ENCODE measurements around the gene CLN6. TPM values are rescaled to one million over a fixed set of nuclear protein-coding genes. Genes with fewer than 3 reads are reported as not detected.
"Not testable (repeated sequence)": the region's sequence is repeated elsewhere in the genome, so short reads cannot be mapped to it uniquely, and the experiment has no call there.

The CLN6 gene
- total RNA-seq, 1 donor from 2014 or later = 13.2 TPM

- DNase-seq (ENCODE audit: low read depth, low spot score) = no peak
Measured at GRCh38 chr15:68224108-68224507, 5.4 kb downstream of the CLN6 start.

- DNase-seq (ENCODE audit: low read depth, low spot score) = no peak
Measured at GRCh38 chr15:68223171-68223570, 6.4 kb downstream of the CLN6 start.

DNA sequence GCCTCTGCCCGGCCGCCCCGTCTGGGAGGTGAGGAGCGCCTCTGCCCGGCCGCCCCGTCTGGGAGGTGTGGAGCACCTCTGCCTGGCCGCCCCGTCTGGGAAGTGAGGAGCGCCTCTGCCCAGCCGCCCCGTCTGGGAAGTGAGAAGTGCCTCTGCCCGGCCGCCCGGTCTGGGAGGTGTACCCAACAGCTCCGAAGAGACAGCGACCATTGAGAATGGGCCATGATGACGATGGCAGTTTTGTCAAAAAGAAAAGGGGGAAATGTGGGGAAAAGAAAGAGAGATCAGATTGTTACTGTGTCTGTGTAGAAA, 7.1 kb downstream of the CLN6 start:
- not testable (repeated sequence) for DNase-seq (ENCODE audit: low read depth, low spot score)

- not testable (repeated sequence) for DNase-seq (ENCODE audit: low read depth, low spot score)
Measured at GRCh38 chr15:68221530-68222431, 7.7 kb downstream of the CLN6 start.

DNA sequence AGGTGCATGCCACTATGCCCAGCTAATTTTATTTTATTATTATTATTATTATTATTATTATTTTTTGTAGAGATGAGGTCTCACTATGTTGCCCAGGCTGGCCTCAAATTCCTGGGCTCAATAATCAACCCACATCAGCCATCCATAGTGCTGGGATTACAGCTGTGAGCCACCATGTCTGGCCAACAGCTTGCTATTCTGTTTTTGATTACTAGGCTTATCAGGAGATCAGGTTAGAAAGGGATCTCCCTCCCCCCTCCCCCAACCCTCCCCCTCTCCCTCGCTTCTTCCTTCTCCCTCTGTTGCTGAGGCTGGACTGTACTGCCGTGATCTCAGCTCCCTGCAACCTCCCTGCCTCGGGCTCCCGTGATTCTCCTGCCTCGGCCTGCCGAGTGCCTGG, 8.6 kb downstream of the CLN6 start:
- no peak for DNase-seq (ENCODE audit: low read depth, low spot score)

DNA sequence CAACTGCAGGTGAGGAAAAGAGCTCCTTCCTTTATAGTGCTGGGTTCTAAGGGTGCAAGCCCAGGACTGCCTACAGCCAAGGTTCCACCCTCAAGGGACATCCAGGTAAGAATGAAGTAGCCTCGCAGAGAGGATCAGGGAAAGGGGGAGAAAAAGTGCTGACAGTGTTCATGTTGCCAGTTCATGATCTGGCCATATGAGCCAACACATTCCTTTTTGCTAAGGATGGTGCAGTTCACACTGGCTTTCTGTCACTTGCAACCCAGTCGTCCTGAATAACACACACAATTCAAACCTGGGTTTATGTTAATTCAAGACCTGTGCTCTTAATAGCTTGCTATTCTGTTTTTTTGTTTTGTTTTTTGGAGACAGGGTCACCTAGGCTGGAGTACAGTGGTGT, 9.0 kb downstream of the CLN6 start:
- DNase-seq (ENCODE audit: low read depth, low spot score) = no peak

- no peak for DNase-seq (ENCODE audit: low read depth, low spot score)
Measured at GRCh38 chr15:68218847-68219798, 10.4 kb downstream of the CLN6 start.

DNA sequence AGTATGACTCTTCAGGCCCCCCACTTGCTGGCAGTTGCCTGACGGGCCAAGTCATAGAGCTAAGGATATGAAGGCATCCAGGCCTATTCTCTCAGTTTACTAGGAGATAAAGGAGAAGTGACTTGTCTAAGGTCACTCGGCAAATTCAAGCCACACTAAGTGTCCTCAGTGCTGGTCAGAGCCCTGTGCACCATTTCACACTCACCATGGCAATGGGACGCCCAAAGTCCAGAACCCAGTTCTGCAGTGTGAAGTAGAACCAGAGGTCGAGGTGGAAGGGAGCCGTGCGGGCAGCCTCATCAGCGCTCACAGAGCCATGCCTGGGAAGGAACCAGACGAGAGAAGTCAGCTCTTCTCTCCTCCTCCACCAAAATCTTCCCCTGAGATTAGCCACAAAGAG, 11.2 kb downstream of the CLN6 start:
- no peak for DNase-seq (ENCODE audit: low read depth, low spot score)

GRCh38 chr15:68217341-68217740, 12.2 kb downstream of the CLN6 start:
- DNase-seq (ENCODE audit: low read depth, low spot score) = no peak

DNA sequence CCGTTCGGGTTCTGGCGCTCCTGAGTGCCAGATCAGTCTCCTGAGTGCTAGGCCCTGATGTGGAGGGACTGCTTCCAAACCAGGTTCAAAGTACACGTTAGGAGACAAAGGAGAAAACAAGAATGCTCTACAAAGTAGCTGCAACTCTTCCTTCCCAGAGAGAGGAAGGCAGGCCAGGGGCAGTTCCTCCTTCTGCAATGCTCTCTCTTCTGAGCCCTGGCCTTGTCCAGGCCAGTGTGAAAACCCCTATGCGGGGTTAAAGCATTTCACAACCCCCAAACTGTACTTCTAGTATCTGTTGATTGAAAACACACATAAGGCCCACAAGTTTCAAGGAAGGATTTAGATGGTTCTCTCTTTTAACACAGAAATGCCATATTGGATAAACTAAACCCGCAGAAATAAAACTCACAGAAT, 14.7 kb downstream of the CLN6 start:
- DNase-seq (ENCODE audit: low read depth, low spot score) = no peak

GRCh38 chr15:68213991-68214837, 15.3 kb downstream of the CLN6 start:
- DNase-seq (ENCODE audit: low read depth, low spot score) = no peak

- not testable (repeated sequence) for DNase-seq (ENCODE audit: low read depth, low spot score)
Measured at GRCh38 chr15:68213491-68213845, 16.1 kb downstream of the CLN6 start.

DNA sequence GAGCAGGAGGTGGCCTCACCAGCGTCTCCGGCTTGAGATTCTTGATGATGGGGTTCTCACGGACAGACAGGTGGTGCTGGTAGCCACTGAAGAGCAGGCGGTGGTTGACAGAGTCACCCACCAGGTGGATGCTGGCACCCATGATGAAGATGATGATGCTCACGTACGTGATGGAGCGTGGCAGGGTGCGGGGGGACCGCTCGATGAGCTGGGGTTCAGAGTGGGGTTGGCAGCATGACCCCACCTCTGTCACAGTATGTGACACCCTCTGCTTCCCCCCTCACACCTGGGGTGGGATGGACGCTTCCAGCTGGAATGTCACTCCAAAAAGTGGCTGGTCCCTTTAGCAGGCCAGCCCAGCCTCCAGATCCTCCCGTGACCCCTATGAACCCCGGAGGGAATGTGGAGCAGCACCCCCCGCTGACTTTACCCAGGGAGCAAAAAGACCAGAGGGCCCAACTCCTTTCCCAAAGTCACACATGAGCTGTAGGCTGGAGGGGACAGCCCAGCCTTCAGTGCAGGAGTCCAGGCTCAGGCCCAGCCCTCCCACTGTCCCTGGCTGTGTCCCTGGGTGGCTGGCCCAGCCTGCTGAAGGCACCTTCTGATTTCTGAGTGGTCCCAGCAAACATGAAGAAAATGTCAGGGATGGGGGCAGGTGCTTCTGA, 17.7 kb downstream of the CLN6 start:
- DNase-seq (ENCODE audit: low read depth, low spot score) = no peak

DNA sequence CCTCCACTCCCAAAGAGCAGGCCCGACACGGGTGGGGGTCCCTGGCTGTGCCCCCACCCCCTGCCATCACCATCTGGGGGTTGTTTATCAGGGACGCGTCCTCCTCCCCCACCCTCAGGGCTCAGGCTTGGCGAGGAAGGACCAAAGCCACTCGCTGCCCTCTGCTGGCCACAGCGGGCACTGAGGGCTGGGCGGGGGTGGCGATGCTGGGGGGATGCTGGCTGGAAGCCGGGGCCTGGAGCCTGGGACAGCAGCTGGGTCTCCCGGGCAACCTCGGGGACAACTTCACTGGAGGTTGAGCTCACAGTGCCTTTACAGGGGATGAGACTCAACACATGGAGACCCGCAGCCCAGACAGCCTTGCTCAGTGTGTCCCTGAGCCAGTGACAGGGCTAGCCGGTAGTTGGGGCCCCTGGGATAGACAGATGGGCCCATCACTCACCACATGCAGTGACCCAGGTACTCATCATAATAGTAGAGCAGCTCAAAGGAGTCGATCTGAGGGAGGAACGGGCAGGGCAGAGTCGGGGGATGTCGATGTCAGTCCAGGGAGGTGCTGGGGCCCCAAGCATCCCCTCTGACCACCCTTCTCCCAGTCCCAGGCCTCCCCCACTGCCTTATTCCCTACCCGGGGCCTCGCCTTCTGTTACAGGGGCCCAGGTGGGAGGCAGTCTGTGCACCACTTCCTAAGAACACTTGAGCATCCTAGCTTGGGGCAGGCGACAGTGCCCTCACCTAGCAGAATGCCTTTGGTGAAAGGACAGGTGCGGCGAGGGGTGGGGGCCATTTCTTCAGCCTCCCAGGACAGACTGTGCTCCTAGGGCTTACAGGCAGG, 18.5 kb downstream of the CLN6 start:
- DNase-seq (ENCODE audit: low read depth, low spot score) = no peak

GRCh38 chr15:68210409-68210756, 19.1 kb downstream of the CLN6 start:
- DNase-seq (ENCODE audit: low read depth, low spot score) = no peak

DNA sequence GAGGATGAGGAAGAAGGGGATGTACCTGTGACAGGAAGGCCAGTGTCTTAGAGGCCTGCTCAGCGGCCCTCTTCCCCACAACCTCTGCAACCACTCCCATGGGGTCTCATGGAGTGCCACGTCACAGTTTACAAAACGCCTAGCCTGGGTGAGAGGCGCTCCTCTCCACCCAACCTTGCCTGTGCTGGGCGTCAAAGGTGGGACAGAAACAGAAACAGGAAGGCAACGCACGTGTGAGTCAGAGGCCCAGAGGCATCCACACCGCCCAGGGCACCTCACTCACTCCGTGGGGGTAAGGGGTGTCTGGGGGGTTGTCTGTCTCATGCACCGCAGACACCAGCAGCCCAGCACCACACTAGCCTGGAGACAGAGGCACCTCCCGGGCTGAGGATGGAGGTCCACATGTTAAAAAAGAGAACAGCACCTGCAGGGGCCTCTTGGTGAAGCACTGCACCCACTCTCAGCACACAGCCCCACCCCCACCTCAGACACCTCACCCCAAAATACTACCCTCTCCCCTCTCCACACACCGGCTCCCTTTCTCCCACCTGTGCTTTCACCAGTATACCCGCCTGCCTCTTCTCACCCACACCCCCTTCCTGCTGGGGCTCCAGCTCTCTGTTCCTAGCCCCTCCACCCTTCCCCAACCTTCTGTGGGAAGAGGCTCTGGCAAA, 19.7 kb downstream of the CLN6 start:
- no peak for DNase-seq (ENCODE audit: low read depth, low spot score)

DNA sequence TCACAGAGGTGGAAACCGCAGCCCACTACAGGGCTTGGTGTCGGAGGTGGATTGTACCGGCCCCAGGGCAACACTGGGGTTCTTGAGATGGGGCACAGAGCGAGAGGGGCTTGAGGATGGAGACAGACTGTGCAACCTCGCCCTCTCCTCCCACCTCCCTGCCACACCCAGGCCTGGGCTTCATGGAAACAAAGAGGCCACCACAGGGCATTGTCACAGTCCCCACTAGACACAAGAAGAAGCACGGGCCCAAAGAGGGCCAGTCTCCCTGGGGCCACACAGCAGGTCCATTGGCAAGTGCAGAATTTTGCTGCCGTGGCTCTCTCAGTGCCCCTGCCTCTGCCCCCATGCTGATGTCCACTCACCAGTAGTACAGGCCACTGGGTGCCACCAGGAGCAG, 20.3 kb downstream of the CLN6 start:
- DNase-seq (ENCODE audit: low read depth, low spot score) = no peak

DNA sequence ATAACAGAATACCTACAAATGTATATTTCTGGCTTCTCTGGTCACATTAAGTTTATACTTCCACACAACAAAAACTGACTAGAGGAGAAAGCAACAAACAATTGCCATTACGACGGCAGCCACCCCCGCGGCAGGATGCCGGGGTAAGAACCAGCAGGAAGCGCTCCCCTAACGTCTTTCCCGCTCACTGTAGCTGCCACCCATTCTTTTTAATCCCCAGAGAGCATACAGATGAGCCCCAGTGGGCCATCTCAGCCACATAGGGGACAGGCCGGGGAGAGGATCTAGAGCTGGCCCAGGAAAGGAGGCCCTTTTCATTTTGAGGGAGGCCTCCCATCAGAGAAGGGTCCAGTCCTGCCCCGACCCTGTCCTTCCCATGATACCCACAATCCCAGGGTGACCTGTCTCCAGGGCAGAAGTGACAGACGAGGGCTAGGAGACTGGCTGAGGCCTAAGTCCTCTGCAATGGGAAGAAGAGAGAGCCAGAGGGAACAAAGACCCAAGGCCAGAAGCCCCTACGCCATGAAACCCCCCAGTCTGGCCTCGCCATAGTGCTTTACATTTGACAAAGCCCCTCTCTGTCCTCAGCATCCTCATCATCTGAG, 20.8 kb downstream of the CLN6 start:
- no peak for DNase-seq (ENCODE audit: low read depth, low spot score)

DNA sequence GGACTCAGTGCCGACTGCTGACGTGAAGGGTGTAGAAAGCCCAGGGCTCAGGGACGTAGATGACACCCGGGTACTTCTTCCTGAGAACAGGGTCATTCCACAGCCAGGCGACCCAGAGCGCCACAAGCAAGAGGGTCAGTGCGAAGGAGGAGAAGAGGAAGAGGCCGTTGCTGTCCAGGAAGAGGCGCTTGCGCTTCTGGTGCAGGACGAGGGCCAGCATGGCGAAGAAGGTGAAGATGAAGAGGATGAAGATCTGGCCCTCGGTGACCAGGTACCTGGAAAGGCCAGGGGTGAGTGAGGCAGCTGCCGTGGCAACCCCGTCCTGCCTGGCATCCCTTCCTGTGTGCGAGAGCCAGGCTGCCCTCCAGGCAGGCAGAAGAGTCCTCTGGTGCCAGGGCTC, 21.4 kb downstream of the CLN6 start:
- no peak for DNase-seq (ENCODE audit: low read depth, low spot score)

Measured in pulmonary artery endothelial cell (primary cell).